WTC11 (cell line): Measurements from ENCODE around the gene KRT36. TPM values are rescaled to one million over a fixed set of nuclear protein-coding genes. Genes with fewer than 3 reads are reported as not detected.

Experiments used
- ATAC-seq: fragments of 200-7000 bp; cut with Tn5 transposase; 2 replicates; pipeline ENCODE4 v1.10.0; 2021; ENCODE audit warnings: mild to moderate bottlenecking, moderate library complexity
- CTCF ChIA-PET: fragments of 300-600 bp; sonication (Branson Sonifier 250); formaldehyde crosslinking; loops from one replicate; lab custom pipeline; 2021; ENCODE audit warnings: antibody characterized with exemption; lab: Charles Lee
- POLR2A ChIA-PET: fragments of 350-600 bp; sonication (Branson Sonifier 250); formaldehyde crosslinking; loops from one replicate; lab custom pipeline; 2021; ENCODE audit warnings: antibody characterized with exemption; lab: Charles Lee
- DNase-seq: peaks from one replicate; pipeline ENCODE4 v3.0.0; 2021; ENCODE audit warnings: low spot score
- H3K27ac Mint-ChIP-seq: 2 replicates; pipeline ENCODE4 v1.8.0; 2021; ENCODE audit warnings: mixed read lengths
- H3K27me3 Mint-ChIP-seq: 2 replicates; pipeline ENCODE4 v1.8.0; 2021; ENCODE audit warnings: low read depth, mild to moderate bottlenecking, moderate library complexity, mixed read lengths
- H3K36me3 Mint-ChIP-seq: 2 replicates; pipeline ENCODE4 v1.8.0; 2021; ENCODE audit warnings: mixed read lengths
- H3K4me1 Mint-ChIP-seq: 2 replicates; pipeline ENCODE4 v1.8.0; 2022; ENCODE audit warnings: mixed read lengths
- H3K4me3 Mint-ChIP-seq: 2 replicates; pipeline ENCODE4 v1.8.0; 2021; ENCODE audit warnings: mild to moderate bottlenecking, moderate library complexity, mixed read lengths
- H3K9me3 Mint-ChIP-seq: 2 replicates; pipeline ENCODE4 v1.8.0; 2021; ENCODE audit warnings: mixed read lengths
- AFF4 ChIP-seq: sonication (generic); formaldehyde crosslinking; IDR thresholded peaks from 2 replicates; pipeline ENCODE4 v1.8.1; 2023; ENCODE audit warnings: mild to moderate bottlenecking, missing genetic modification reagents, borderline replicate concordance
- ATF3 ChIP-seq: sonication (generic); formaldehyde crosslinking; conservative IDR thresholded peaks from 2 replicates; pipeline ENCODE4 v1.8.1; 2022; ENCODE audit warnings: mild to moderate bottlenecking, missing genetic modification reagents
- CDX4 ChIP-seq: fragments of 250-450 bp; sonication (Bioruptor Pico); IDR thresholded peaks from 2 replicates; pipeline ENCODE4 v1.9.0; 2021; ENCODE audit warnings: moderate library complexity, mild to moderate bottlenecking, inconsistent platforms, borderline replicate concordance
- CREB1 ChIP-seq: sonication (generic); formaldehyde crosslinking; IDR thresholded peaks from 2 replicates; pipeline ENCODE4 v1.8.0; 2023; ENCODE audit warnings: mild to moderate bottlenecking, missing genetic modification reagents
- CTCF ChIP-seq: fragments of 200-600 bp; IDR thresholded peaks from 2 replicates; pipeline ENCODE4 v1.8.0; 2022; ENCODE audit warnings: antibody characterized with exemption
- E2F1 ChIP-seq: sonication (generic); formaldehyde crosslinking; IDR thresholded peaks from 2 replicates; pipeline ENCODE4 v1.8.0; 2022; ENCODE audit warnings: mild to moderate bottlenecking, missing genetic modification reagents
- EMX1 ChIP-seq: fragments of 250-450 bp; sonication (Bioruptor Pico); IDR thresholded peaks from 2 replicates; pipeline ENCODE4 v1.8.0; 2021; ENCODE audit warnings: mild to moderate bottlenecking
- FOXP1 ChIP-seq: sonication (generic); formaldehyde crosslinking; IDR thresholded peaks from 2 replicates; pipeline ENCODE4 v1.8.0; 2022; ENCODE audit warnings: missing genetic modification reagents, mild to moderate bottlenecking, moderate library complexity, borderline replicate concordance
- GABPB1 ChIP-seq: sonication (generic); formaldehyde crosslinking; IDR thresholded peaks from 2 replicates; pipeline ENCODE4 v1.8.1; 2023; ENCODE audit warnings: mild to moderate bottlenecking, missing genetic modification reagents
- IRF1 ChIP-seq: sonication (generic); formaldehyde crosslinking; IDR thresholded peaks from 2 replicates; pipeline ENCODE4 v1.8.0; 2023; ENCODE audit warnings: missing genetic modification reagents
- JAZF1 ChIP-seq: fragments of 250-450 bp; sonication (Bioruptor Pico); IDR thresholded peaks from 2 replicates; pipeline ENCODE4 v1.9.0; 2021; ENCODE audit warnings: moderate library complexity, mild to moderate bottlenecking, inconsistent platforms
- MLX ChIP-seq: sonication (generic); formaldehyde crosslinking; IDR thresholded peaks from 2 replicates; pipeline ENCODE4 v1.8.1; 2023; ENCODE audit warnings: mild to moderate bottlenecking, missing genetic modification reagents, moderate library complexity
- NFATC4 ChIP-seq: fragments of 250-450 bp; sonication (Bioruptor Pico); IDR thresholded peaks from 2 replicates; pipeline ENCODE4 v1.9.0; 2021; ENCODE audit warnings: mild to moderate bottlenecking
- NR2C2 ChIP-seq: sonication (generic); formaldehyde crosslinking; IDR thresholded peaks from 2 replicates; pipeline ENCODE4 v1.8.0; 2022; ENCODE audit warnings: mild to moderate bottlenecking, missing genetic modification reagents
- PREB ChIP-seq: sonication (generic); formaldehyde crosslinking; IDR thresholded peaks from 2 replicates; pipeline ENCODE4 v1.8.1; 2022; ENCODE audit warnings: mild to moderate bottlenecking, missing genetic modification reagents, moderate library complexity, borderline replicate concordance
- USF1 ChIP-seq: sonication (generic); formaldehyde crosslinking; IDR thresholded peaks from 2 replicates; pipeline ENCODE4 v1.8.0; 2022; ENCODE audit warnings: mild to moderate bottlenecking, missing genetic modification reagents
- ZNF219 ChIP-seq: sonication (generic); formaldehyde crosslinking; IDR thresholded peaks from 2 replicates; pipeline ENCODE4 v1.8.0; 2023; ENCODE audit warnings: missing genetic modification reagents, mild to moderate bottlenecking, borderline replicate concordance
- ZNF281 ChIP-seq: sonication (generic); formaldehyde crosslinking; IDR thresholded peaks from 2 replicates; pipeline ENCODE4 v1.8.0; 2023; ENCODE audit warnings: mild to moderate bottlenecking, missing genetic modification reagents
- ZNF423 ChIP-seq: fragments of 250-450 bp; sonication (Bioruptor Pico); IDR thresholded peaks from 2 replicates; pipeline ENCODE4 v2.1.2; 2022; ENCODE audit warnings: mild to moderate bottlenecking, moderate library complexity
- total RNA-seq: library from RNA; stranded (reverse); gene quantifications from 3 replicates; pipeline ENCODE4 v1.2.3, GENCODE V29; 2021

Gene KRT36
- total RNA-seq, 1 experiment from 2014 or later, result not detected

- TF ChIP-seq PREB (CRISPR knock-in tag), result no peak
Measured at GRCh38 chr17:41483531-41483930, 6.2 kb downstream of the KRT36 start (continued).

GRCh38 chr17:41481036-41481435 is 8.7 kb downstream of the KRT36 start, which contains the start of gene KRT35:
TSS of gene KRT35 (minus strand) at chr17:41481151. CDS start at chr17:41481097, 54 bp downstream.
- POLR2A ChIA-PET, result no interaction called here
- ATAC-seq (no peak), DNase-seq (no peak)
- TF ChIP-seq GABPB1, result no peak
- TF ChIP-seq ZNF281 (CRISPR knock-in tag), result no peak
- TF ChIP-seq E2F1 (CRISPR knock-in tag), result no peak
- no peak for TF ChIP-seq JAZF1 (CRISPR knock-in tag)
- no peak for TF ChIP-seq PREB (CRISPR knock-in tag)
- TF ChIP-seq ZNF423 (CRISPR knock-in tag), result no peak
- TF ChIP-seq MLX (CRISPR knock-in tag), result no peak
- no peak for TF ChIP-seq FOXP1
- TF ChIP-seq CREB1 (CRISPR knock-in tag), result no peak
- TF ChIP-seq IRF1 (CRISPR knock-in tag), result no peak
- TF ChIP-seq CTCF, result no peak
- no peak for TF ChIP-seq EMX1 (CRISPR knock-in tag)
- TF ChIP-seq AFF4 (CRISPR knock-in tag), result no peak
- TF ChIP-seq NR2C2 (CRISPR knock-in tag), result no peak
- no peak for TF ChIP-seq CDX4
- no peak for TF ChIP-seq USF1 (CRISPR knock-in tag)
- no peak for TF ChIP-seq ATF3 (CRISPR knock-in tag)
- TF ChIP-seq ZNF219 (CRISPR knock-in tag), result no peak
- TF ChIP-seq NFATC4 (CRISPR knock-in tag), result no peak
- H3K27me3 Mint-ChIP-seq, result peaks cover 8% of the 10 kb centered on the region
- no peaks in the 10 kb centered on the region for H3K4me1 Mint-ChIP-seq
- CTCF ChIA-PET, result no interaction called here
- no peaks in the 10 kb centered on the region for H3K9me3 Mint-ChIP-seq
- H3K36me3 Mint-ChIP-seq, result no peaks in the 10 kb centered on the region
- H3K27ac Mint-ChIP-seq, result no peak within 1 kb of the TSS
- no peak within 1 kb of the TSS for H3K4me3 Mint-ChIP-seq
